OCI-LY3 (cell line): Measurements from ENCODE around the gene CAPZB.

Source experiments
- H2AFZ ChIP-seq: fragments of 200-600, 300-600 bp; shearing (Covaris generic); 2 replicates; pipeline ENCODE4 v1.6.0; 2014; ENCODE audit warnings: antibody characterized with exemption, low read depth, low read length
- H3K27ac ChIP-seq: fragments of 200-600, 300-600 bp; sonication (generic); 2 replicates; pipeline ENCODE4 v1.5.1; 2014; ENCODE audit warnings: mild to moderate bottlenecking, low read length, moderate library complexity, mixed read lengths
- H3K27me3 ChIP-seq: fragments of 200-600, 300-600 bp; sonication (generic); 2 replicates; pipeline ENCODE4 v1.6.1; 2014; ENCODE audit warnings: low read depth, low read length, mixed read lengths
- H3K36me3 ChIP-seq: fragments of 200-600, 300-600 bp; sonication (generic); replicated peaks from 2 replicates; pipeline ENCODE3; 2014; ENCODE audit warnings: low read depth, low read length, mixed read lengths
- H3K4me1 ChIP-seq: fragments of 300-600, 200-600 bp; sonication (generic); 2 replicates; pipeline ENCODE4 v1.6.1; 2014; ENCODE audit warnings: low read length, mixed read lengths
- H3K4me2 ChIP-seq: fragments of 200-600, 300-600 bp; sonication (generic); 2 replicates; pipeline ENCODE4 v1.6.1; 2014; ENCODE audit warnings: low read length, mixed read lengths
- H3K4me3 ChIP-seq: fragments of 300-600, 200-600 bp; sonication (generic); 2 replicates; pipeline ENCODE4 v1.5.1; 2014; ENCODE audit warnings: antibody characterized with exemption, mild to moderate bottlenecking, low read length, moderate library complexity
- H3K79me2 ChIP-seq: fragments of 300-600, 200-600 bp; shearing (Covaris generic); 2 replicates; pipeline ENCODE4 v1.6.1; 2014; ENCODE audit warnings: mild to moderate bottlenecking, low read length, mixed read lengths
- H3K9ac ChIP-seq: fragments of 300-600, 200-600 bp; shearing (Covaris generic); 2 replicates; pipeline ENCODE4 v1.6.0; 2014; ENCODE audit warnings: mild to moderate bottlenecking, low read length, moderate library complexity
- H3K9me3 ChIP-seq: fragments of 200-600, 300-600 bp; shearing (Covaris generic); 2 replicates; pipeline ENCODE4 v1.6.1; 2014; ENCODE audit warnings: low read length, mixed read lengths; ENCODE audit not compliant: insufficient read depth
- H4K20me1 ChIP-seq: fragments of 200-600, 300-600 bp; sonication (generic); 2 replicates; pipeline ENCODE4 v1.6.1; 2016; ENCODE audit warnings: low read length, mixed read lengths; ENCODE audit not compliant: insufficient read depth
- EZH2phosphoT487 ChIP-seq: fragments of 200-600 bp; shearing (Covaris generic); IDR thresholded peaks from 2 replicates; pipeline ENCODE4 v1.6.1; 2018; ENCODE audit warnings: antibody characterized with exemption, mixed run types, low read depth
- TF ChIP-seq, protein P1 (sequence below): fragments of 200-600, 300-600 bp; sonication (generic); IDR thresholded peaks from 2 replicates; pipeline ENCODE4 v1.5.1; 2014; ENCODE audit warnings: antibody characterized with exemption, low read length, low read depth

The CAPZB gene

GRCh38 chr1:19327736-19328135 lies 157.6 kb downstream of the CAPZB start:
- Histone ChIP-seq H3K36me3 (peaks cover 4% of the 10 kb centered on the region), H3K27ac (no peak overlapping the region), H3K79me2 (no peaks in the 10 kb centered on the region), H2AFZ (no peak overlapping the region), H4K20me1 (no peaks in the 10 kb centered on the region), H3K4me1 (no peaks in the 10 kb centered on the region), H3K4me3 (no peak overlapping the region), H3K9ac (no peak overlapping the region), H3K9me3 (no peaks in the 10 kb centered on the region), H3K4me2 (no peak overlapping the region), H3K27me3 (no peaks in the 10 kb centered on the region)
- TF ChIP-seq, protein P1, sequence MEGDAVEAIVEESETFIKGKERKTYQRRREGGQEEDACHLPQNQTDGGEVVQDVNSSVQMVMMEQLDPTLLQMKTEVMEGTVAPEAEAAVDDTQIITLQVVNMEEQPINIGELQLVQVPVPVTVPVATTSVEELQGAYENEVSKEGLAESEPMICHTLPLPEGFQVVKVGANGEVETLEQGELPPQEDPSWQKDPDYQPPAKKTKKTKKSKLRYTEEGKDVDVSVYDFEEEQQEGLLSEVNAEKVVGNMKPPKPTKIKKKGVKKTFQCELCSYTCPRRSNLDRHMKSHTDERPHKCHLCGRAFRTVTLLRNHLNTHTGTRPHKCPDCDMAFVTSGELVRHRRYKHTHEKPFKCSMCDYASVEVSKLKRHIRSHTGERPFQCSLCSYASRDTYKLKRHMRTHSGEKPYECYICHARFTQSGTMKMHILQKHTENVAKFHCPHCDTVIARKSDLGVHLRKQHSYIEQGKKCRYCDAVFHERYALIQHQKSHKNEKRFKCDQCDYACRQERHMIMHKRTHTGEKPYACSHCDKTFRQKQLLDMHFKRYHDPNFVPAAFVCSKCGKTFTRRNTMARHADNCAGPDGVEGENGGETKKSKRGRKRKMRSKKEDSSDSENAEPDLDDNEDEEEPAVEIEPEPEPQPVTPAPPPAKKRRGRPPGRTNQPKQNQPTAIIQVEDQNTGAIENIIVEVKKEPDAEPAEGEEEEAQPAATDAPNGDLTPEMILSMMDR: no peak
- no peak for TF ChIP-seq EZH2phosphoT487

DNA sequence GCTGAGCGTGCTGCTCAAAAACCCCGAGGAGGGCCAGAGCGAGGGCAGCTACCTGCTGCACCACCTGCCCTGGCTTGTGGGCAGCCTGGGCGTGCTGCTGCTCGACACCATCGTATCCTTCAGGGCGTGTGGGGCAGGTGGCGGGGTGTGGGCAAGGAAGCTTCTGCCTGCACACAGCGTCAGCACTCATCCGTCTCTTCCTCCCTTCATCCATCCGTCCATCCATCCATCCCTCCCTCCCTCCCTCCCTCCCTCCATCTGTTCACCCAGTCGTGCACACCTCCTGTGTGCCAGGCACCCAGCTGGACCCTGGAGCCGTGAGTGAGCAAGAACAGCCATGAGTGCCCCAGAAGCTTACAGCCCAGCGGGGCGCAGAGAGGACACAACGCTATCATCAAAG lies 158.0 kb downstream of the CAPZB start:
- Histone ChIP-seq H3K9me3 (no peaks in the 10 kb centered on the region), H3K9ac (no peak overlapping the region), H4K20me1 (no peaks in the 10 kb centered on the region), H3K4me3 (no peak overlapping the region), H3K36me3 (peaks cover 6% of the 10 kb centered on the region), H3K4me1 (no peaks in the 10 kb centered on the region), H3K4me2 (no peak overlapping the region), H2AFZ (no peak overlapping the region), H3K27me3 (no peaks in the 10 kb centered on the region), H3K27ac (no peak overlapping the region), H3K79me2 (no peaks in the 10 kb centered on the region)
- TF ChIP-seq, protein P1: no peak
- no peak for TF ChIP-seq EZH2phosphoT487

DNA sequence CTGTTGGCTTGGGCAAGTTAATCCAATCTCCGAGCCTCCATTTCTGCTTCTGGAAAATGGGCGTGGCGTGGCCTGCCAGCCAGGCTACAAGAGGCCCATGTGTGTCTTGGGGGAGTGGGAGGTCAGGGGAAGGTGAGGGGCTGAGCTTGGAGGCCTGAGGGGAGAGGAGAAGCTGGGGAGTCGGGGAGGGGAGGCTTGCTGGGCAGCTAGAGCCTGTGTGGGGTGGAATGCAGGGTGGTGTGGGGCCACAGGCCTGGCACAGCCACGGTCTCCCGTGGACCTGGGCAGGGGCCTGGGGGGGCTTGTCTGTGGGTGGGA lies 158.6 kb downstream of the CAPZB start:
- Histone ChIP-seq H3K9me3 (no peaks in the 10 kb centered on the region), H4K20me1 (no peaks in the 10 kb centered on the region), H3K9ac (no peak overlapping the region), H3K27me3 (no peaks in the 10 kb centered on the region), H3K36me3 (peaks cover 7% of the 10 kb centered on the region), H3K4me1 (no peaks in the 10 kb centered on the region), H2AFZ (no peak overlapping the region), H3K79me2 (no peaks in the 10 kb centered on the region), H3K27ac (no peak overlapping the region), H3K4me3 (no peak overlapping the region), H3K4me2 (no peak overlapping the region)
- TF ChIP-seq, protein P1: no peak
- TF ChIP-seq EZH2phosphoT487: no peak

DNA sequence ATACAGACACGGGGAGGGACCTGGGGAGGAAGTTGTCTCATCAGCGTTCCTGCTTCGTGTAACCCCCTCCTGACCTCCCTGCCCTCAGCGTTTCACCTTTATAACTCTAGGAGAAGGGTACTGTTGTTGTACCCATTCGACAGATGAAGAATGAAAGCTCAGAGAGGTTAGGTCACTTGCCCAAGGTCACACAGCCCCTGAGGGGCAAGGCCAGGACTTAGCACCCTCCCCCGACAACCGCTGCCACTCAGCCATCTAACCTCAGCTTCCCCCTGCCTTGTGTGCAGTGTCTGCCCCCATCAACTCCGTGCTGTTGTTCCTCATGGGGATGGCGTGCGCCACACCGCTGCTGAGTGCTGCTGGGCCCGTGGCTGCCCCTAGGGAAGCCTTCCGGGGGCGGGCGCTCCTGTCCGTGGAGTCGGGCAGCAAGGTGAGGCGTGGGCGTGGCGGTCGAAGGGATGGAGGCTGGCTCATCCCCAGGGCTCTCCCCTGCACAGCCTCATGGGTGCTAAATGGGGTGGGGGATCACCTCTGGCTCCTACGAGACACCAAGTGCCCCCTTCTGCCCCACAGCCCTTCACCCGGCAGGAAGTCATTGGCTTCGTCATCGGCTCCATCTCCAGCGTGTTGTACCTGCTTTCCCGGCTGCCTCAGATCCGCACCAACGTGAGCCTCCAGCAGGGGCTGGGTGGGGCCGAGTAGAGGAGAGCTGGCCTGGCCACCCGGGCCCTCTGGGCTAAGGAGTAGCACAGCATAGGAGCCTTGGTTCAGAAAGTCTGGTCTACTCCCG lies 159.2 kb downstream of the CAPZB start:
- H3K27me3 ChIP-seq: no peaks in the 10 kb centered on the region
- TF ChIP-seq EZH2phosphoT487: no peak
- TF ChIP-seq, protein P1: no peak
- H3K4me2 ChIP-seq: no peak overlapping the region
- no peaks in the 10 kb centered on the region for H3K9me3 ChIP-seq
- no peaks in the 10 kb centered on the region for H3K4me1 ChIP-seq
- no peak overlapping the region for H3K4me3 ChIP-seq
- no peak overlapping the region for H3K27ac ChIP-seq
- H2AFZ ChIP-seq: no peak overlapping the region
- H3K36me3 ChIP-seq: peaks cover 7% of the 10 kb centered on the region
- no peaks in the 10 kb centered on the region for H4K20me1 ChIP-seq
- no peak overlapping the region for H3K9ac ChIP-seq
- no peaks in the 10 kb centered on the region for H3K79me2 ChIP-seq
